Keratinocyte (primary cell): ENCODE measurements around the gene STRBP. TPM values are rescaled to one million over a fixed set of nuclear protein-coding genes. Genes with fewer than 3 reads are reported as not detected.
A peak's percentile ranks its signal among the peaks of the same experiment; 100 is the strongest.

Experiments
- DNase-seq: peaks from one replicate; pipeline ENCODE4 v3.0.0-alpha.2; 2011; ENCODE audit warnings: low read depth, missing footprints, low spot score
- FAIRE-seq: peaks from 2 replicates; lab custom pipeline; 2011; peaks lifted over from hg19 to GRCh38; lab: Jason Lieb, UNC
- H2AFZ ChIP-seq: 2 replicates; pipeline ENCODE4 v1.6.0; 2012; ENCODE audit warnings: low read length, control low read depth, inconsistent platforms; ENCODE audit not compliant: control insufficient read depth
- H3K27ac ChIP-seq: 2 replicates; pipeline ENCODE4 v1.5.1; 2011; ENCODE audit warnings: low read length; ENCODE audit not compliant: control insufficient read depth, insufficient read depth
- H3K27me3 ChIP-seq: 3 replicates; pipeline ENCODE4 v1.6.0; 2011; ENCODE audit warnings: low read length; ENCODE audit not compliant: control insufficient read depth, insufficient read depth; ENCODE audit errors: extremely low read depth
- H3K36me3 ChIP-seq, 2 experiments: 2 replicates in 1 of 2; 3 replicates in 1 of 2; pipeline ENCODE4 v1.5.1; 2011; ENCODE audit warnings: low read length in 2 of 2, mild to moderate bottlenecking in 1 of 2; ENCODE audit not compliant: control insufficient read depth in 2 of 2, insufficient read depth in 2 of 2; ENCODE audit errors: extremely low read depth in 1 of 2
- H3K4me1 ChIP-seq: 3 replicates; pipeline ENCODE4 v1.5.1; 2011; ENCODE audit warnings: low read length; ENCODE audit not compliant: control insufficient read depth, insufficient read depth; ENCODE audit errors: extremely low read depth
- H3K4me2 ChIP-seq: 3 replicates; pipeline ENCODE4 v1.6.0; 2011; ENCODE audit warnings: low read depth, low read length; ENCODE audit not compliant: control insufficient read depth, insufficient read depth; ENCODE audit errors: extremely low read depth
- H3K4me3 ChIP-seq, 3 experiments: fragments of 200-600 bp in 1 of 3; sonication (generic) in 1 of 3; 2 replicates in 2 of 3; 3 replicates in 1 of 3; pipeline ENCODE4 v1.5.1; 2011 to 2016; ENCODE audit warnings: low read length in 3 of 3, mild to moderate bottlenecking in 3 of 3, control low read depth in 2 of 3, inconsistent platforms in 1 of 3, low read depth in 1 of 3, mixed read lengths in 1 of 3, mixed run types in 1 of 3, moderate library complexity in 1 of 3; ENCODE audit not compliant: control insufficient read depth in 2 of 3, insufficient read depth in 2 of 3; ENCODE audit errors: extremely low read depth in 1 of 3
- H3K79me2 ChIP-seq: 2 replicates; pipeline ENCODE4 v1.6.0; 2012; ENCODE audit warnings: low read length; ENCODE audit not compliant: control insufficient read depth, insufficient read depth
- H3K9ac ChIP-seq: 3 replicates; pipeline ENCODE4 v1.6.0; 2011; ENCODE audit warnings: low read length; ENCODE audit not compliant: control insufficient read depth, insufficient read depth; ENCODE audit errors: extremely low read depth
- H3K9me1 ChIP-seq: 3 replicates; pipeline ENCODE4 v1.6.0; 2011; ENCODE audit warnings: low read length; ENCODE audit not compliant: control insufficient read depth, insufficient read depth; ENCODE audit errors: extremely low read depth
- H3K9me3 ChIP-seq: 2 replicates; pipeline ENCODE4 v1.5.1; 2012; ENCODE audit warnings: low read depth, low read length; ENCODE audit not compliant: control insufficient read depth
- H4K20me1 ChIP-seq: 3 replicates; pipeline ENCODE4 v1.6.0; 2011; ENCODE audit warnings: low read length; ENCODE audit not compliant: control insufficient read depth, insufficient read depth; ENCODE audit errors: extremely low read depth
- EZH2 ChIP-seq: IDR thresholded peaks from one replicate; pipeline ENCODE4 v1.6.1; 2012; ENCODE audit warnings: inconsistent platforms, mild to moderate bottlenecking, low read length, moderate library complexity
- dilution Hi-C: fragments of 300-500 bp; cut with MboI; formaldehyde crosslinking; loops from one replicate; pipeline ENCODE4 v1.7.0; 2020; ENCODE audit warnings: low sequenced_read_pairs; ENCODE audit not compliant: extremely low pct_ligation_motif_present
- polyA plus RNA-seq, 5 experiments: library from polyadenylated mRNA; depleted of rRNA in 3 of 5; stranded (reverse) in 3 of 5; stranded (forward) in 1 of 5; unstranded in 1 of 5; fragments of >200 nt; gene quantifications; 1 replicate in 1 of 5; 2 replicates in 3 of 5; 3 replicates in 1 of 5; pipeline versions ENCODE4 v1.2.1 to v1.2.3, GENCODE V29; 2011 to 2012; ENCODE audit warnings: missing spikeins in 2 of 5, low read depth in 1 of 5, low replicate concordance in 1 of 5
- TF ChIP-seq, protein P1 (sequence below), 3 experiments: IDR thresholded peaks in 1 of 3; conservative IDR thresholded peaks in 1 of 3; optimal IDR thresholded peaks in 1 of 3; 2 replicates in 2 of 3; 3 replicates in 1 of 3; pipeline versions ENCODE3 to v1.5.1; 2011; ENCODE audit warnings: low read length in 3 of 3, mild to moderate bottlenecking in 3 of 3, moderate library complexity in 2 of 3, control low read depth in 1 of 3, inconsistent platforms in 1 of 3; ENCODE audit not compliant: insufficient read depth in 2 of 3; ENCODE audit errors: extremely low read depth in 1 of 3

The STRBP gene
- polyA plus RNA-seq, 1 donor (not counting 4 experiments of a cell fraction or from before 2014, with no cell fraction given), result 11.3 TPM

DNA sequence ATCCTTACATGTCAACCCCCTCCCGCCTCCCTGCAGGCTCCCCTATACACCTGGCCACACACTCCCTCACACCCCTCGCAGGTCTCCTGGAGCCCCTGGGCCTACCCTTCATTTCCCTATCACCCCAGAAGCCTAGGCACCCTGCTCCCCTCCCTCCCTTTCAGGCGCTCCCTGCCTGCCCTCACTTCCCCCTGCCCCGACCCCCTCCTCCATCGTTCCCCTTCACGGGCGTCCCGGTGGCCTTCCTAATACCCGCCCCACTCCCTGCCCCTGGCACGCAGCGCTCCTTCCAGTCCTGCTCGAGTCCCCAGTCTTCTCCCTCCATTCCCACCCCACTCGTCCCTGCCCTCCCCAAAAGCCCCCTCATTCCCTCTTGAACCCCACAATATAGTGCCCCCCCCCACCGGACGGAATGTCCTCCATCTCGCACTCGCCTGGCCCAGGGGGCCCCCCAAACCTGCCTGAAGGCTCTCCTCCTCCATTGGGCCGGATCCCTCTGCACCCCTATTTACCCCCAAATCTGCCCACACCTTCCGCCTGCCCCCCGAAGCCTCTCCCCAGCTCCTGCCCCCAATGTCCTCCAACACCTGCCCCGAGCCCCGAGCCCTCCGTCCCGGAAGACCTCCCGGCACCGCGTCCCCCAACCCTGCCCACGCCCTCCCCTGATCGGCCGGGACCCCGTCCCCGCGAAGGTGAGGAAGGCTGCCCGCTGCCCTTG, 746 bp downstream of the STRBP start:
- H3K9me1 ChIP-seq, result no peaks in the 10 kb centered on the region
- no peak for TF ChIP-seq EZH2
- TF ChIP-seq, protein P1, sequence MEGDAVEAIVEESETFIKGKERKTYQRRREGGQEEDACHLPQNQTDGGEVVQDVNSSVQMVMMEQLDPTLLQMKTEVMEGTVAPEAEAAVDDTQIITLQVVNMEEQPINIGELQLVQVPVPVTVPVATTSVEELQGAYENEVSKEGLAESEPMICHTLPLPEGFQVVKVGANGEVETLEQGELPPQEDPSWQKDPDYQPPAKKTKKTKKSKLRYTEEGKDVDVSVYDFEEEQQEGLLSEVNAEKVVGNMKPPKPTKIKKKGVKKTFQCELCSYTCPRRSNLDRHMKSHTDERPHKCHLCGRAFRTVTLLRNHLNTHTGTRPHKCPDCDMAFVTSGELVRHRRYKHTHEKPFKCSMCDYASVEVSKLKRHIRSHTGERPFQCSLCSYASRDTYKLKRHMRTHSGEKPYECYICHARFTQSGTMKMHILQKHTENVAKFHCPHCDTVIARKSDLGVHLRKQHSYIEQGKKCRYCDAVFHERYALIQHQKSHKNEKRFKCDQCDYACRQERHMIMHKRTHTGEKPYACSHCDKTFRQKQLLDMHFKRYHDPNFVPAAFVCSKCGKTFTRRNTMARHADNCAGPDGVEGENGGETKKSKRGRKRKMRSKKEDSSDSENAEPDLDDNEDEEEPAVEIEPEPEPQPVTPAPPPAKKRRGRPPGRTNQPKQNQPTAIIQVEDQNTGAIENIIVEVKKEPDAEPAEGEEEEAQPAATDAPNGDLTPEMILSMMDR (optimal IDR thresholded peaks at IDR 0.05 in 1 of 3, IDR thresholded peaks at IDR 0.05 in 1 of 3, conservative IDR thresholded peaks at IDR 0.05 in 1 of 3; ENCODE audit: extremely low read depth in 1 of 3, insufficient read depth in 2 of 3, low read length in 3 of 3), result no peak
- no peak for DNase-seq
- no peaks in the 10 kb centered on the region for H3K27me3 ChIP-seq
- peak overlapping the region; percentile 45 for H3K4me2 ChIP-seq
- H2AFZ ChIP-seq, result peak overlapping the region; percentile 57
- H3K9ac ChIP-seq, result peak overlapping the region; percentile 57
- no peaks in the 10 kb centered on the region for H4K20me1 ChIP-seq
- no peaks in the 10 kb centered on the region for H3K79me2 ChIP-seq
- no peaks in the 10 kb centered on the region for H3K9me3 ChIP-seq
- no peak for FAIRE-seq
- dilution Hi-C loops, result no loop called here
- peak overlapping the region; percentile 49 to 84 (median 75) for H3K4me3 ChIP-seq
- no peak overlapping the region for H3K27ac ChIP-seq
- H3K36me3 ChIP-seq, result no peaks in the 10 kb centered on the region
- peaks cover 5% of the 10 kb centered on the region for H3K4me1 ChIP-seq

GRCh38 chr9:123266655-123267399, 1.6 kb downstream of the STRBP start:
- dilution Hi-C loops, result no loop called here
- H3K9me3 ChIP-seq, result no peaks in the 10 kb centered on the region
- H3K4me3 ChIP-seq, result peak overlapping the region in 1 of 3 experiments; percentile 84
- no peak overlapping the region for H3K27ac ChIP-seq
- no peaks in the 10 kb centered on the region for H3K36me3 ChIP-seq
- H3K4me2 ChIP-seq, result peak overlapping the region; percentile 45
- TF ChIP-seq, protein P1 (optimal IDR thresholded peaks at IDR 0.05 in 1 of 3, IDR thresholded peaks at IDR 0.05 in 1 of 3, conservative IDR thresholded peaks at IDR 0.05 in 1 of 3; ENCODE audit: extremely low read depth in 1 of 3, insufficient read depth in 2 of 3, low read length in 3 of 3), result no peak
- TF ChIP-seq EZH2, result no peak
- no peaks in the 10 kb centered on the region for H3K27me3 ChIP-seq
- H4K20me1 ChIP-seq, result no peaks in the 10 kb centered on the region
- H2AFZ ChIP-seq, result no peak overlapping the region
- FAIRE-seq (no peak), DNase-seq (no peak)
- no peak overlapping the region for H3K9ac ChIP-seq
- no peaks in the 10 kb centered on the region for H3K79me2 ChIP-seq
- H3K9me1 ChIP-seq, result no peaks in the 10 kb centered on the region
- peaks cover 5% of the 10 kb centered on the region for H3K4me1 ChIP-seq
